H54 (cell line): ENCODE data around the gene KLK11.
A peak's percentile ranks its signal among the peaks of the same experiment; 100 is the strongest.

Experiments used
- DNase-seq: peaks from one replicate; pipeline ENCODE4 v3.0.0; 2011; ENCODE audit warnings: low spot score, mixed read lengths; ENCODE audit not compliant: insufficient read length
- FAIRE-seq: peaks from 3 replicates; lab custom pipeline; 2011; peaks lifted over from hg19 to GRCh38; lab: Jason Lieb, UNC
- POLR2A ChIP-seq: IDR thresholded peaks from 2 replicates; pipeline ENCODE4 v1.6.1; 2011; ENCODE audit warnings: low read depth, mild to moderate bottlenecking, low read length

The KLK11 gene

DNA sequence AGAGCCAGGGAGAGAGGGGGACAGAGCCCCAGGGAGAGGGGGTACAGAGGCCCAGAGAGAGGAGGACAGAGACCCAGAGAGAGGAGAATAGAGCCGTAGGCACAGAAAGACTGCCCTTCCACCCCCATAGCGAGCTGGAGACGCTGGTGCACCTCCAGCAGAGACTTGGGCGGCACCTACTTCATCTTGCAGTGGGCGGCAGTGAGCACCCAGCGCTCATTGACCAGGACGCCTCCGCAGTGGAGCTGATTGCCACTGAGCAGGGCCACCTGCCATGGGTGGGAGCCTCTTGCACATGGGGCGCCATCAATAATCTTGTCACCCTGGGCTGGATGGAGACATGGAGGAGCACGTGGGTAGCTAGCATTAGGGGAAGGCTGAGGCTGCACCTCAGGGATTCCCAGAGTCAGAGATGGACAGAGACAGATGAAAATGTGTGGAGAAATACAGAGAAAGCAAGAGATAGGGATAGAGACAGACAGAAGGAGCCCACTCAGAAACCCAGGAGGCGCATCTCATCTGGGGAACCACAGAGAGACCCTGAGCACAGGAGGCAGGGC, 44.7 kb downstream of the KLK11 start:
- DNase-seq (no peak), FAIRE-seq (no peak)
- no peak for TF ChIP-seq POLR2A

DNA sequence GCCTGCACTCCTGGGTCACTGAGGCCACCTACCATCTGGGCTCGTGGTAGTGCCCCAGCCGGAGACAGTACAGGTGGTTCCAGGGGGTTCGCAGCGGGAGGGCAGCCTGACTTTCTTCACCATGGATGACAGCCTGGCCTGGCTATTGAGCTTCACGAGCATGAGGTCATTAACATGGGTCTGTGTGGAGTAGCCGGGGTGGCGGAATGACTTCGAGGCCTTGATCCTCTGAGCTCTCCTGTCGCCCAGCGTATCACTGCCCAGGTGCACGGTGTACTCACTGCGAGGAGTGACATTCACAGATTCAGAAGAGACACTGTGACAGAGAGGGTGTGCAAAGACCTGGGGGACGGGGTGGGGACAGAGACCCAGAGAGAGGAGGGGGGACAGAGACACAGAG, 46.2 kb downstream of the KLK11 start:
- TF ChIP-seq POLR2A: no peak

DNA sequence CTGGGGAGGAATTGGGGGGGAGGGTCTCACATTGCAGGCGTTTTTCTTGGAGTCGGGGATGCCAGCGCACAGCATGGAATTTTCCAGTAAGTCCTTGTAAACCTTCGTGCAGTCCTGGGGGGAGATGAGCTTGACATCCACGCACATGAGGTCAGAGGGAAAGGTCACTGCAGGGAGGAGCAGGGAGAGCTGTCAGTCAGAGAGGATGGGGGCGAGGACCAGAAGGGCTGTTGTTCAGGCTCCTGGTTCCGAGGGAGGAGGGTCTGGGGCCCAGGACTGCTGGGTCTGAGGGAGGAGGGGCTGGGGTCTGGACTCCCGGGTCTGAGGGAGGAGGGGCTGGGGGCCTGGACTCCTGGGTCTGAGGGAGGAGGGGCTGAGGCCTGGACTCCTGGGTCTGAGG, 46.7 kb downstream of the KLK11 start:
- DNase-seq: no peak
- no peak for FAIRE-seq
- no peak for TF ChIP-seq POLR2A

More for the DNA sequence above, 46.2 kb downstream of the KLK11 start:
- no peak for DNase-seq
- no peak for FAIRE-seq

DNA sequence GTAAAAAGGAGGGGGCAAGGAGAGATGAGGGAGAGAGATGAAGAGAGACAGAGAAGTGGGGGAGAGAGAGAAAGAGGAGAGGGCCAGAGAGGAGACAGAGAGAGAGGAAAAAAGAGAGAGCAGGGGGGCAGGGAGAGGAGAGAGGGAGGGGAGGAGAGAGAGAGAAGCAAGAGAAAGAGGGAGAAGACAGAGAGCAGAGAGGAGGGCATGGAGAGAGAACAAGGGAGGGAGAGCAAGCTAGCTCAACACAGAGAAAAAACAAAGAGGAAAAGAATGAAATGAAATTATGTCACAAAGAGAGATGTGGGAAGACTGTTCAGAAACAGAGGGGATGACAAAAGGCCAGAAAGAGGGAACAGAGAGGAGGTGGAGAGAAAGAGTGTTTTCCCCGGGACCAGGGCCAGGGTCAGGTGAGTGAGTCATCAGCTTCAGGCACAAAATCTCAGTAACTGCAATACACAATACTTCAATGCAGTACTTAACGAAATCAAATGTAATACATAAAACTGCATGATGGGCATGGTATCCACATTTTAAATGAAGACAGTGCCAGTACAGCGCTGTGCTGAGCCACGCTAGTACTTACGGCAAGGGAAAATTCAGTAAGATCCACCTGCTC, 47.5 kb downstream of the KLK11 start:
- DNase-seq (no peak), FAIRE-seq (no peak)
- TF ChIP-seq POLR2A: no peak

DNA sequence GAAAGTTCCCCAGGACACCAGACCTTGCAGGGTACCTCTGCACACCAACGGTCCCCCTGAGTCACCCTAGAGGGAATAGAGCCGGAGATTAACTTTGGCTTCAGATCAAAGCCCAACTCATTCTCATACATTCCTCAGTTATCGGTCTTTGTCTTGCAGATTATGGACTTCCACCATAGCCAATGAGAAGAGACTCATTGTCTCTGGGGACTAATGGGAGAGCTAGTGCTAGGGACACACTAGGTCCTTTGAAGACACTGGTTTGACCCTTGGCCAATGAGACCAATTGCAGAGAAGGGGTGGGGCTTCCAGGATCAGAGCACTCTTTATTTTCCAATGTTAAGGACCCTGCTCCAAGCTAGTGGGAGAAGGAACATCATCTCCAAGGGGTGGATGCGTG, 48.8 kb downstream of the KLK11 start:
- DNase-seq: no peak
- no peak for TF ChIP-seq POLR2A
- no peak for FAIRE-seq

DNA sequence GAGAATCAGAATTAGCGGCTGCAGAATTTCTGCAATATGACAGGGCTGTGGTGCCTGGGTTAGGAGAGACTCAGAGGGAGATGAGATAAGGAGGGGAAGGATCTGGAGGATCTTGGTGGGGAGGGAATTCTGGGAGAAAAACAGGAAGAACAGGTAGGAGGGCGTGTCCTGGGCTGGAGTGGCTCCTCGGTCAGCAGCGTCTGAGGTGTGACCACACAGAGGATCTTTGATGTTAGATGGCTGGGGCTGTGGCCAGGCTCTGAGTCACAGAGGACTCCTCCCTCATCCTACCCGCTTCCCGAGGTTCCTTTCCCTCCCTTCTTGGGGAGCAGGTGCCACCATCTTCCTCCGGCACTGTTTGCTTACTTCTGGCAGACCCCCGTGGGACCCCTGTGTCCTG, 50.6 kb downstream of the KLK11 start:
- DNase-seq (peak; percentile 75), FAIRE-seq (peak; percentile 45)
- no peak for TF ChIP-seq POLR2A

DNA sequence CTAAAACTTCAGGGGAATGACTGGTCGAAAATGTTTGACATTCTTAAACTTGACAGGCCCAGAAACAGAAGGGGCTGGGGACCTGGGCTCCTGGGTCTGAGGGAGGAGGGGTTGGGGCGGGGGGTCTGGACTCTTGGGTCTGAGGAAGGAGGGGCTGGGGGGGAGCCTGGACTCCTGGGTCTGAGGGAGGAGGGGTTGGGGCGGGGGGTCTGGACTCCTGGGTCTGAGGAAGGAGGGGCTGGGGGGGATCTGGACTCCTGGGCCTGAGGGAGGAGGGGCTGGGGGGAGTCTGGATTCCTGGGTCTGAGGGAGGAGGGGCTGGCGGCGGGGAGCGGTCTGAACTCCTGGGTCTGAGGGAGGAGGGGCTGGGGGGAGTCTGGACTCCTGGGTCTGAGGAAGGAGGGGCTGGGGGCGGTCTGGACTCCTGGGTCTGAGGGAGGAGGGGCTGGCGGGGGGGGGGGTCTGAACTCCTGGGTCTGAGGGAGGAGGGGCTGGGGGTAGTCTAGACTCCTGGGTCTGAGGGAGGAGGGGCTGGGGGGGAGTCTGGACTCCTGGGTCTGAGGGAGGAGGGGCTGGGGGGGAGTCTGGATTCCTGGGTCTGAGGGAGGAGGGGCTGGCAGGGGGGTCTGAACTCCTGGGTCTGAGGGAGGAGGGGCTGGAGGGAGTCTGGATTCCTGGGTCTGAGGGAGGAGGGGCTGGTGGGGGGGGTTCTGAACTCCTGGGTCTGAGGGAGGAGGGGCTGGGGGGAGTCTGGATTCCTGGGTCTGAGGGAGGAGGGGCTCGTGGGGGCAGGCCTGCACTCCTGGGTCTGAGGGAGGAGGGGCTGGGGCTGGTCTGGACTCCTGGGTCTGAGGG, 51.5 kb downstream of the KLK11 start:
- no peak for TF ChIP-seq POLR2A
- FAIRE-seq: no peak
- no peak for DNase-seq

DNA sequence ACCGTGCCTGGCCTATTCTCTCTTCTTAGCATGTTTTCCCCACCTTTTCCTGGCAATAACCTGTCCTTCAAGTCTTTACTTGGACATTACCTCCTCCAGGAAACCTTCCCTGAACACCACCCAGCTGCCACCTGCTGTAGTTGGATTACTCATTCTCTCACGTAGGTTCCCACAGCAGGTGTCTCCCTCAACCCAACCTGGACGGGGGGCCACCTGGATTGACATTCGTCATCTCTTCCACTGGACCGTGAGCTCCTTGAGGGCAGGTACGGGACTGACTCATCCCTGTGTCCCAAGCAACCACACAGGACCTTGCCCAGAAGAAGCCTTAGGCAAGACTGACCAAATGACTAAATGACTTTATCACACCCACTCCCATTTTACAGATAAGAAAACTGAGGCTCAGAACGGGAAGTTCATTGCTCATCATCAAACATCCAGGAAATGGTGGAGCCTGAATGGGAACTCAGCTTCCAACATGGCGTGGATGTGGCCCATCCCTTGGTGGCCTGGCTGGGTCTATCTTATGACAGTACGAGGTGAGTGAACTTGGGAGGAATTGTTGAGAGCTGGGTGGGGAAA, 53.5 kb downstream of the KLK11 start:
- no peak for DNase-seq
- TF ChIP-seq POLR2A: no peak
- no peak for FAIRE-seq
